ENCODE results near the gene PPIA.

Gene PPIA

GRCh38 chr7:44796034-44796503 is 412 bp upstream of the PPIA start:
- Histone ChIP-seq H3K4me1 (ENCODE audit: low read length) (peaks cover 17% of the 10 kb centered on the region), H3K4me2 (ENCODE audit: low read depth, low read length) (peak overlapping the region; percentile 83), H3K27me3 (replicated peaks; ENCODE audit: insufficient read depth, low read length) (no peaks in the 10 kb centered on the region), H3K4me3 (ENCODE audit: low read length) (peak overlapping the region; percentile 97), H3K27ac (ENCODE audit: low read length) (peak overlapping the region; percentile 90; the same call in 1 of the 2 replicates), H3K36me3 (replicated peaks; ENCODE audit: insufficient read depth, low read length) (peaks cover 19% of the 10 kb centered on the region; the same call in 1 of the 2 replicates), H3K79me2 (ENCODE audit: low read length) (peaks cover 53% of the 10 kb centered on the region), H3K9me2 (replicated peaks; ENCODE audit: insufficient read depth, low read length) (no peaks in the 10 kb centered on the region), H3F3A (ENCODE audit: insufficient read depth, low read length) (peaks cover 65% of the 10 kb centered on the region), H2AFZ (ENCODE audit: low read length) (peak overlapping the region; percentile 84), H4K20me1 (ENCODE audit: insufficient read depth, low read length) (peaks cover 34% of the 10 kb centered on the region), H3K9ac (ENCODE audit: low read length) (peak overlapping the region; percentile 99), H3K9me3 (replicated peaks; ENCODE audit: insufficient read depth, low read length) (no peaks in the 10 kb centered on the region)
- peak; percentile 67 for DNase-seq
- TF ChIP-seq EZH2phosphoT487 (IDR thresholded peaks at IDR 0.05; ENCODE audit: low read length), result no peak
- no peak for TF ChIP-seq CTCF (IDR thresholded peaks at IDR 0.05; ENCODE audit: low read length)
- TF ChIP-seq EZH2 (optimal IDR thresholded peaks at IDR 0.05; ENCODE audit: low read depth, low read length), result no peak

GRCh38 chr7:44797329-44798258 is 1.1 kb downstream of the PPIA start:
- Histone ChIP-seq H3F3A (ENCODE audit: insufficient read depth, low read length) (peaks cover 67% of the 10 kb centered on the region), H3K4me1 (ENCODE audit: low read length) (peaks cover 7% of the 10 kb centered on the region; the same call in 1 of the 2 replicates), H3K9ac (ENCODE audit: low read length) (peak overlapping the region; percentile 99), H2AFZ (ENCODE audit: low read length) (no peak overlapping the region), H4K20me1 (ENCODE audit: insufficient read depth, low read length) (peaks cover 46% of the 10 kb centered on the region), H3K9me3 (replicated peaks; ENCODE audit: insufficient read depth, low read length) (no peaks in the 10 kb centered on the region), H3K27me3 (replicated peaks; ENCODE audit: insufficient read depth, low read length) (no peaks in the 10 kb centered on the region), H3K4me2 (ENCODE audit: low read depth, low read length) (peak overlapping the region; percentile 74), H3K27ac (ENCODE audit: low read length) (peak overlapping the region; percentile 90), H3K36me3 (replicated peaks; ENCODE audit: insufficient read depth, low read length) (peaks cover 28% of the 10 kb centered on the region), H3K9me2 (replicated peaks; ENCODE audit: insufficient read depth, low read length) (no peaks in the 10 kb centered on the region), H3K79me2 (ENCODE audit: low read length) (peaks cover 56% of the 10 kb centered on the region), H3K4me3 (ENCODE audit: low read length) (peak overlapping the region; percentile 97)
- TF ChIP-seq EZH2phosphoT487 (IDR thresholded peaks at IDR 0.05; ENCODE audit: low read length), result no peak
- peak; percentile 59 for TF ChIP-seq CTCF (IDR thresholded peaks at IDR 0.05; ENCODE audit: low read length)
- DNase-seq, result peak; percentile 90

GRCh38 chr7:44798649-44799305 is 2.3 kb downstream of the PPIA start:
- no peaks in the 10 kb centered on the region for H3K9me3 ChIP-seq (replicated peaks; ENCODE audit: insufficient read depth, low read length)
- peaks cover 79% of the 10 kb centered on the region for H3F3A ChIP-seq (ENCODE audit: insufficient read depth, low read length)
- TF ChIP-seq EZH2 (optimal IDR thresholded peaks at IDR 0.05; ENCODE audit: low read depth, low read length) (no peak), EZH2phosphoT487 (IDR thresholded peaks at IDR 0.05; ENCODE audit: low read length) (no peak), CTCF (IDR thresholded peaks at IDR 0.05; ENCODE audit: low read length) (no peak)
- peaks cover 31% of the 10 kb centered on the region for H3K36me3 ChIP-seq (replicated peaks; ENCODE audit: insufficient read depth, low read length)
- no peak overlapping the region for H3K27ac ChIP-seq (ENCODE audit: low read length)
- peak overlapping the region; percentile 27; the same call in 1 of the 2 replicates for H3K4me3 ChIP-seq (ENCODE audit: low read length)
- peak overlapping the region; percentile 74 for H3K4me2 ChIP-seq (ENCODE audit: low read depth, low read length)
- H3K27me3 ChIP-seq (replicated peaks; ENCODE audit: insufficient read depth, low read length), result no peaks in the 10 kb centered on the region
- no peak for DNase-seq
- peaks cover 49% of the 10 kb centered on the region for H4K20me1 ChIP-seq (ENCODE audit: insufficient read depth, low read length)
- no peak overlapping the region for H2AFZ ChIP-seq (ENCODE audit: low read length)
- no peak overlapping the region; the same call in 1 of the 2 replicates for H3K9ac ChIP-seq (ENCODE audit: low read length)
- H3K79me2 ChIP-seq (ENCODE audit: low read length), result peaks cover 56% of the 10 kb centered on the region
- H3K4me1 ChIP-seq (ENCODE audit: low read length), result peaks cover 7% of the 10 kb centered on the region; the same call in 1 of the 2 replicates
- H3K9me2 ChIP-seq (replicated peaks; ENCODE audit: insufficient read depth, low read length), result no peaks in the 10 kb centered on the region
